ENCODE results near the gene CREBL2. TPM values are rescaled to one million over a fixed set of nuclear protein-coding genes. Genes with fewer than 3 reads are reported as not detected.
A peak's percentile ranks its signal among the peaks of the same experiment; 100 is the strongest.
"Not testable (repeated sequence)": the region's sequence is repeated elsewhere in the genome, so short reads cannot be mapped to it uniquely, and the experiment has no call there.

Gene CREBL2, protein sequence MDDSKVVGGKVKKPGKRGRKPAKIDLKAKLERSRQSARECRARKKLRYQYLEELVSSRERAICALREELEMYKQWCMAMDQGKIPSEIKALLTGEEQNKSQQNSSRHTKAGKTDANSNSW
- polyA plus RNA-seq (2013, experiment 1 of 2; ENCODE audit: insufficient read length), result 18.6 TPM
- 17.9 TPM for polyA plus RNA-seq (2013, experiment 2 of 2; ENCODE audit: insufficient read length)

DNA sequence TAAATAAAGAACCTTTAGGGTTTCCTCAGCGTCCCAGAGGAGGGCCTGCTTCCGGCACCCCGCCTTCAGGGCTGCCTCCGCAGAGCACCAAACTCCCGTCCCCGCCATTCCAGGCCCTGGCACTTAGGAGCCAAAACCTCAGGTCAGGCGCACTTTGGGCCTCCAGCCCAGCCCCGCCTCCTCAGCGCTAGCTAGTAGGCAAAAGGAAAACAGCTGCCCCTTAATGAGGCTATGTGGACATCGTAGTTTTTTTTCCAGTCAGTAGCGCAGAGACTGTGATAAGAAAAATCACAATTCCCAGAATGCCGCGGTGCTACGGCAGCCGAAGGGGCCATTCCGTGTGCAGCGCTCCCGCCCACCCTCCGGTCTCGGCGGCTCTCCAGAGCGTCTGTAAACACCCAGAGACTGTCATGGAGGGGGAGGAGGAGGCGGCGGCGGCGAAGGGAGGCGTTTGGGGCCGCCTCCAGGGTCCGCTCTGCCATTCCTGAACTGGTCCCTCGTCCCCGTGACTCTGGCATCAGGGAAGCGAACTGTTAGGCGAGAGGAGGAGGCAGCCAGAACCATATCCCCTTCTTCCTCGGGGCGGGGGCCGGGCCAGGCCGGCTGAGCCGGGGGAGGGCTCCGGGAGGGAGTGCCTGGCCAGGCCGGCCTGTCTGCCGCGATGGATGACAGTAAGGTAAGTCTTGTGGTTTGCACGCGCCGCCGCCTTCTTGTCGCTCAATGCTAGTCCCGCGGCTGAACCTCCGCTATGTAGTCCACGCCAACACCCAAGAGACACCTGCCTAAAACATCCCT lies at the start of gene CREBL2:
CREBL2 (plus strand) TSS at position 365 of the 795 bp plus-strand sequence; CDS start at position 662, 297 bp downstream.
- DNase-seq, result peak; percentile 95

DNA sequence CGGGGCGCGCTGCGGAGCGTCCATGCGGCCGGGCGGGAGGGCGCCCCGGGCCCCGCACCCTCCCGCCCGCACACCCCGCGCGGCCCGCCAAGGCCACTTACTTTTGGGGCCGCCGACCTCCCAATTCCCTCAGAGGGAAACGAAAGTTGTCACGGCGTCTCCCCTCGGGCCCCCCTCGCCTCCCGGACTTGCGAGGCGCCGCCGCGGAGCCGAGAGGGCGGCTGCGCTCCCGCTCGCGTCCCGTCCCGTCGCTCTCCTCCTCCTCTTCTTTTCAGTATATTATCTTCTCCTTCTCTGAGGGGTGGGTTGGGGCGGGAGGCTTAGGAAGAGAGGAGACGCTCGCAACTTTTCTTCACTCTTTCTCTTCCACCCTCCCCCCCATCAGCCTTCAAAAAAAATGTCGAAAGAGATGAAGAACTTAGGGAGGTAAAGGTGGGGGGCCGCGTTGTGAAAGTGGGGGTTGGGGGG lies 49.6 kb upstream of the CREBL2 start:
- no peak for DNase-seq

DNA sequence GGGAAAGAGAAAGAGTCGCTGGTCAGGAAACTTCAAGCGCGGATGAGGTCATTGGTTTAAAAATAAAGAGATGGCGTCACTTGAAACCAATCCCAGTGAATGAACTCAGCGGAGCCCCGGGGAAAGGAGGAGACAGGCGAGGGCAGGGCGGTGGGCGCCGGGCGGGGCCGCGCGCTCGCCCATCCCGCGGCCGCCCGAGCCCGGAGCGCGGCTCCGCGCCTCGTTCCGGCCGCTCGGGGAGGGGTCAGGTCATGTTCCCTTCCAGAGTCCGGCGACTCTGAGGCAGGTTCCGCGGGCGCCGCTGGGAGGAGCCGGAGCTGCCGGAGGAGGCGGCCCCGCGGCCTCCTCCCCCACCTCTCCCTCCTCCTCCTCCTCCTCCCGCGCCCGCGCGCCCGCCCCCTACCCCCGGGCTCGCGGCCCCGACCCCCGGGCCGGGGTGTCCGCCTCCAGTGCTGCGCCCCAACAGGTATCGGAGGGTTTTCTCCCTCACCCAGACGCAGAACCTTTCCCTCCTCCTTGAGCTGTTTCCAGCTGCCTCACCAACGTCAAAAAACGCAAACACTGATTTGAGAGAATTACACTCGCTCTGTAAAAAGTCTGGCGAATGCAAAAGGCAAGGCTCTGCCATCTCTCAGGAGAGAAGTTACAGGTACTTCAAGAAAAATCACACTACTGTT lies 49.0 kb upstream of the CREBL2 start, which contains the start of gene DUSP16:
DUSP16 (minus strand) TSS at position 279 of the 677 bp plus-strand sequence. CDS start 41,765 bp downstream, outside the sequence.
- DNase-seq, result peak; percentile 93

DNA sequence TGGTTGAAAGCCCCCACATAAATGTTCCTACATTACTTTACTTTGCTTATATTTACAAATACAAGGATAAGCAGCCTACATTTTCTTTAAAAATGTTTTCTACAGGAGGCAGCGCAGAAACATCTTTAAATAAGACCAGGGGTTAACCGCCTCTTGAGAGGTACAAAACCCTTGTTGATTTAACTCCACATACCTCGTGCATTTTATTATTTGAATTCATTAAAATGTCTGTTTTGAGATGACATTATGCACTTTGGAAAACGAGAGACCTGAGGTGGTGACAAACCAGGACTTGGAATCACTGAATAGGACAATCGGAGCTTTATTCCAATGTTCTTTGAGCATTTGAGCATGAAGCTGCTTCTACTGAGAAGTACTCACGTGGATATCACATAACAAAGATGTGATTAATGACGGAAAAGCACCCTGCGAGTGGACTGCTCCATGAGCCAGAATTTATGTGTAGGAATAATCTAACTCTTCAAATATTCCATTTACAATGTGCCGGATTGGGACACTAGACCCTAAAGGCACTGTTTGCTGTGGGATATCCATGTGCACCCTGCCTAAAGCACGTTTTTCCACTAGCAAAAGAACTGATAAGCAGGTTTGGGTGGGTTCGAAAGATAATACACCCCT lies 48.3 kb upstream of the CREBL2 start:
- peak; percentile 19 for DNase-seq

DNA sequence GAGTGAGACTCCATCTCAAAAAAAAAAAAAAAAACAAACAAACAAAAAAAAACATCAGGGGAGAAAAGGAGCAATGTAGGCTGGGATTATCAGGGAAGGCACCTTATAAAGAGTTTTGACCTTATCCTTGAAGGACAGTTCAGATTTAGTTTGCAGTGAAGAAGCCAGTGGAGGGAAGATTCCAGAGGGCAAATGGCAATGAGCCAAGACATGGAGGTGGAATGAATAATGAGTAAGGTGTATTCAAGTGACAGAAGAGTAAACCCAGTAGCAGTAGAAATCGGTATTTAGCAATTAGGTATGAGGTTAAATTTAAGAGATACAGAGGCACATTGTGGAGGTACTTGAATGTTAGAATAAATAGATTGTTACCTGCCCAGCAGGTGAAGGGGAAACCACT lies 46.8 kb upstream of the CREBL2 start:
- no peak for DNase-seq

DNA sequence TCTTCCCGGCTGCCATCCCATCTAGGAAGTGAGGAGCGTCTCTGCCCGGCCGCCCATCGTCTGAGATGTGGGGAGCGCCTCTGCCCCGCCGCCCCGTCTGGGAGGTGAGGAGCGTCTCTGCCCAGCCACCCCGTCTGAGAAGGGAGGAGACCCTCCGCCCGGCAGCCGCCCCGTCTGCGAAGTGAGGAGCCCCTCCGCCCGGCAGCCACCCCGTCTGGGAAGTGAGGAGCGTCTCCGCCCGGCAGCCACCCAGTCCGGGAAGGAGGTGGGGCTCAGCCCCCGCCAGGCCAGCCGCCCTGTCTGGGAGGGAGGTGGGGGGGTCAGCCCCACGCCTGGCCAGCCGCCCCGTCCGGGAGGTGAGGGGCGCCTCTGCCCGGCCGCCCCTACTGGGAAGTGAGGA lies 45.7 kb upstream of the CREBL2 start:
- not testable (repeated sequence) for DNase-seq

DNA sequence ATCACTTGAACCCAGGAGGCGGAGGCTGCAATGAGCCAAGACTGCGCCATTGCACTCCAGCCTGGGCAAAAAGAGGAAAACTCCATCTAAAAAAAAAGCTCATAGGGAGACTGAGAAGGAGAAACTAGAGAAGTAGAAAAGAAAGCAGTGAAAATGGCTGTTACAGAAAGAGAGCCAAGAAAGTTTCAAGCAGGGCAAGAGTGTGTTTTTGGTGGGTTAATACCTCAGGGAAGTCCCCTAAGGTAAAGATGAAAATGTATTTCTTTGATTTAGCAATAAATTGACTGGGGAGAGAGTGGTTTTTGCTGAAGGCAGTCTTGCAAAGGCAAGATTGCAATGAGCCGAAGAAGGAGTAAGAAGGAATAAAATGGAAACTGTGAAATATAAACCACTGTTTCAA lies 39.0 kb upstream of the CREBL2 start:
- no peak for DNase-seq

DNA sequence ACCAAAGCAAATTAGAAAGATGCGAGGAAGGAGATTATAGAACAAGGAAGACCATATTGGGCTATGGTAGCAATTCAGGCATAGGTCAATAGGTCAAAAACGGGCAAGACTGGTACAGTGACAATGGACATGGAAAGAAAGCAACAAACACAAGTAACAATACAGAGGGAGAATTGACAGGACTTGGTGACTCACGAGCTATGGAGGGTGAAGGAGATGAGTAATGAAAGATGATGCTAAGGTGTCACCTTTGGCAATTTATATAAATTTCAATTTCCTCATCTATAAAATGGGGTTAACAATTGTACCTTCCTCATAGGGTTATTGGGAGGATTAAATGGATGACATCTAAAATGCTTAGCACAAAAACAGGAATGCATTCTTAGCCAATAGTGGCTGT lies 33.9 kb upstream of the CREBL2 start:
- DNase-seq, result no peak

DNA sequence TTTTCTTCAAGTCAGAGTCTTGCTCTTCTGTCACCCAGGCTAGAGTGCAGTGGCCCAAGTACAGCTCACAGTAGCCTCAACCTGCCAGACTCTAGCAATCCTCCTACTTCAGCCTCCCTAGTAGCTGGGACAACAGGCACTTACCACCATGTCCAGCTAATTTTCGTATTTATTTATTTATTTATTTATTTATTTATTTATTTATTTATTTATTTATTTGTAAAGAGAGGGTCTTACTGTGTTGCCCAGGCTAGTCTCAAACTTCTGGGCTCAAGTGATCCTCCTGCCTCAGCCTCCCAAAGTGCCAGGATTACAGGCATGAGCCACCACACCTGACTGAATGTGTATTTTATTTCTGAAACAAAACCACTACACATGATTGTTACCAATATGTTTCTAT lies 31.0 kb upstream of the CREBL2 start:
- not testable (repeated sequence) for DNase-seq

DNA sequence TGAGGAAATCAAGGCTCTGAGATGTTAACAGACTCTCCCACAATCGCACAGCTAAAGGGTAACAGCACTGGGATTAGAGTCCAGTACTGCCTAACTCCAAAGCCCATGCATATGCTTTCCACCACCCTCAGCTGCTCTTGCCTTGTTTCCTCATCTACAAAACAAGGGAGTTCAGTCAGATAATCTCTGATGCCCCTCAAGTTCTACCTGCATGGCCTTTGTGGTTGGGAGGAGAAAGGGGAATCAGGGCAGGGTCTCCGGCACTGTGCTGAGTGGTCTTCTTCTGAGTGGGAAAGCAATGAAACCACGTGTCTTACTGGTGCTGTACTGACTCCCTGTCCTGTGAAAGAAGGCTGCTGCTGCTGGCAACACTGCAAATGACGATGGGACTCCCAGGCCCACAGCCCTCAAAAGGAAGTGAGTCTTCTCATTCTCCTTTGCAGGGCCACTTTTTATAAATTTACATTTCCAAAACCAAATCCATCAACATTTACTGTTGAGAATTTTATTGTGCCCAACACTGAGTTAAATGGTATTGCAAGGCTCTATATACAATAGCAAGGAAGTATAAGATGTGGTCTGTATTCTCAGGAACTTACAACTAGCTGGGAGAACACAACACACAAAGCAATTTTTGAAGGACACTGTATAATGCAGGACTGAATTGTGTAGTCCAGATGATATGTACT lies 29.3 kb upstream of the CREBL2 start:
- no peak for DNase-seq

DNA sequence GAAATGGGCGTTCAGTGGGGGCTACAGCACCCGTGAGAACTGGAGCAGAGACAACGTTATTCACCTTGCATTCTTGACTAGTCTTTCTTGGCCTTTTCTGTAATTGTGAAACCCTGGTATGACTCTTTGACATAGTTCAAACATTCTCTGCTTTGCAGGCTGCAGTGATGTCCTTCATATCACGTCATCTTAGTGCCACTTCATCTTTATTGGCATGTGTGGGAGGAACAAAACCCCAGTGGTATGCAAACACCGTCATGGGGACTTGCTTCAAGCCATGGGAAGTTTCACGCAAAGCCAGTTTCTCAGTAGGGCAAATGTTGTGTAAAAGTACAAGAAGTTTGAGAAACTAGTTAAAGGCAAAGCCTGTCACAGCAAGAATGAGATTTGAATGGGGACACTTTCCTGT lies 28.8 kb upstream of the CREBL2 start:
- no peak for DNase-seq

DNA sequence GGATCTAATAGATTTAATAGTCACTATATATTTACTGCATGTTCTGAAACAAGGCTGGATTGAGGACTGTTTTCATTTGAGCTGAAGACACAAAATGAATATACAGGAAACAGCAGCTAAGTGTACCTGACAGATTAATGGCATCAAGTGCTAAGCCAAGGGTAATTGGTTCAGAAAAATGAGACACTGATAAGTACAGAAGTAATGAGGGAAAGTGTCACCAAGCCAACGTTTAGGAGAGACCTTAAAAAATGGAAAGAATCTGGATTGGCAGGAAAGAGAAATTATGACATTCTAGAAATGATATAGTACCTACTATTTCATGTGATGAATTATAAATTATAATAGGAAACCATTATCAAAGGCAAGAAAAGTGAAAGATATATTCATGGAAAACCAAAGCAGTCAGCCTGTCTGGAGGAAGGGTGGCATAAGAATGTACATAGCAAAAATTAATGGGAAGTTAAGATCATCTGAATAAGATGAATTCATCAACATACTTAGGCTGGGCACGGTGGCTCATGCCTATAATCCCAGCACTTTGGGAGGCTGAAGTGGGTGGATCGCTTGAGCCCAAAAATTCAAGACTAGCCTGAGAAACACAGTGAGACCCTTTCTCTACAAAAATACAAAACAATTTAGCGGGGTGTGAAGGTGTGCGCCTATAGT lies 28.0 kb upstream of the CREBL2 start:
- DNase-seq, result no peak

DNA sequence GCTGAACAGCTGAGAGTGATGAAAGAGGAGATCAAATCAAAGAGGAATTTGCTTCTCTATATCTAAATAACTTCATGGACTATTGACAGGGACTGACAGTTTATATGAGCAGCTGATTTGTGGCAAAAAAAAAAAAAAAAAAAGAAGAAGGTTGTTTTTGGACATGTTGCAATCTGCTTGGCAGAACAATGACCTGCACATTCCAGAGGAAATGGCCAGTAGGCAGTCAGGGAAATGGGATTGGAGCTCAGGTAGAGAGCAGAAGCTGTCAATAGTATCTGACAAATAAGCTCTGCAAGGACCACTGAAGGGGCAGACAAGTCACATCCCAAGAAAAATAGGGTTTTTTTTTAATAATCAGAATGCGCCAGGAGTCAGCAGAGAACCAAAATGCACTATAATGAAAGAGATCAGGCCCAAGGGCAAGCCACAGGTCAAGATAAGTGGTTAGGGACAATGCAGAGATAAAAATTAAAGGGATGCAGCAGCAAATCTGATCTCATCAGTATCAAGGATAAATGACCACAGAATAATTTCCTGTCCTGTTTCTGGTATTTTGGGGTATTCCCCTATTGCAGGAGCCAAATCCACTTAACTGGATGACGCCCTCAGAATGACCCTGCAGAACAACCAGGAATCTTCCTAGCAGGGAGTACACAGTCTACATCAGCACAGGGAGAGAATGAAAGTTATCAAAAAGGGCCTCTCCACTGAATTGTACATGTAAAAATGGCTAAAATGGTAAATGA lies 26.4 kb upstream of the CREBL2 start:
- DNase-seq, result no peak

DNA sequence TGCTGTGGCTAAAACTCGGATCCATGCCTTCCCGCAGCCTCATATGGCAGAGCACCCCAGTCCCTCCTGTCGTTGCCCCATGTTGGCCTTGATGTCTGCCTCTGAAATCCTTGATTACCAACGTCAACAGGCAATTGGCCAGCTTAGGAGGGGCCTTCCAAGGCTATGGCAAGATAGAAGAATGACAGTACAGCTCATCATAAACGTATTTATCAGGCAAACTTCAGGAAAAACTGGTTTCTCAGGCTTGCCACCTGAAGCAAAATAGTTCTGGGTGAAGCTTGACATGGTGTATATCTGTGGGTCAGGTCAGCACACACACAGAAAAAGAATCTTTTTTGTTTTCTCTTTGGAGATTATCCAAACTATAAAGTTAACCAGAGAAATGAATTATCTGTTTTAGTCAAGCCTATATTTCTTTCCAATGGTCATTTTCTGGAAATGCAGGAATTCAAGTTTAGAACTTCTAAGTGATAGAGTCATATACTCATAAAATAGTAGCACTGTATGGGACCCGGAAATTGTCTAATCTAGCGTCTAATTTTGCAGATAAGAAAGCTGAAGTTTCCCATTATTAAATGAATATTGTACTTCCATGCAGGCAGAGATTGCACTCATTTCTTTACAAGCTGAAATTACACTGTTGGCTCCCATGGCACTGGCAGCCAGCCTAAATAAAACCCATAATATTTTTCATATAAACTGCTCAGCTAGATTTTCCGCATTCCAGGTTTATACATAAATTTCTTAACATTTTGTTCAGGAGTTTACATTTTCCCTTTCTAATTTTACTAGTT lies 24.6 kb upstream of the CREBL2 start:
- no peak for DNase-seq

DNA sequence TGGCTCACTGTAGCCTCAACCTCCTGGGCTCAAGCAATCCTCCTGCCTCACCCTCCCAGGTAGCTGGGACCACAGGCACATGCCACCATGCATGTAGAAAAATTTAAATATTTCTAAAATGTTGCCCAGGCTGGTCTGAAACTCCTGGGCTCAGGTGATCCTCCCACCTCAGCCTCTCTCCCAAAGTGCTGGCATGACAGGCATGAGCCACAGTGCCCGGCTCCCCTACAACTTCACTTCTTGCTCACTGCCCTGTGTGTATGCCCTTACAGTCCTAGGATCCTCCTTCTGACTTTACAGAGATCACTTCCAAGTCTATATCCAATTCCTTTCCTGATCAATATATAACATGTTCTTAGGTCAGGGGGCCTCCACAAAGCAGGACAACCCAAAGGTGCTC lies 23.8 kb upstream of the CREBL2 start:
- no peak for DNase-seq

DNA sequence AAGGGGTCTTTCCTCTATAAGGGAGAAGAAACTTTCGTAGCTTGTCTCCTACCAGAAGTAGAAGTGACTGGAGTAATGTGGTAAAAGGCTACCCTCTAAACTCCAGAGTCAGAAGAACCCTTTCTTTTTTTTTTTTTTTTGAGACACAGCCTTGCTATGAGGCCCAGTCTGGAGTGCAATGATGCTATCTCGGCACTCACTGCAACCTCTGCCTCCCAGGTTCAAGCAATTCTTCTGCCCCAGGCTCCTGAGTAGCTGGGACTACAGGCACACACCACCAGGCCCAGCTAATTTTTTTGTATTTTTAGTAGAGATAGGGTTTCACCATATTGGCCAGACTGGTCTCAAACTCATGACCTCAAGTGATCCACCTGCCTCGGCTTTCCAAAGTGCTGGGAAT lies 23.2 kb upstream of the CREBL2 start:
- DNase-seq, result not testable (repeated sequence)

DNA sequence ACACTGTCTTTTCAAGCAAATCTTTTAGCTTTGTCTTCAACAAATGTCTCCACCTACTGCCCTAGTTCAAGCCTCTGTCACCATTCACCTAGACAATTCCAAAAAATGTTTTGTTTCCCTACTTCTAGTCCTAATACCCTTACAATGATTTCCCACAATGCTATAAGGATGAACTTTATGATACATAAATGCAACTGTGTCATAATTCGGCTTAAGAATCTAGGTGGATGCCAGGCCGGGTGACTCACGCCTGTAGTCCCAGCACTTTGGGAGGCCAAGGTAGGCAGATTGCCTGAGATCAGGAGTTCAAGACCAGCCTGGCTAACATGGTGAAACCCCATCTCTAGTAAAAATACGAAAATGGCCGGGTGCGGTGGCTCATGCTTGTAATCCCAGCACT lies 20.7 kb upstream of the CREBL2 start:
- no peak for DNase-seq

DNA sequence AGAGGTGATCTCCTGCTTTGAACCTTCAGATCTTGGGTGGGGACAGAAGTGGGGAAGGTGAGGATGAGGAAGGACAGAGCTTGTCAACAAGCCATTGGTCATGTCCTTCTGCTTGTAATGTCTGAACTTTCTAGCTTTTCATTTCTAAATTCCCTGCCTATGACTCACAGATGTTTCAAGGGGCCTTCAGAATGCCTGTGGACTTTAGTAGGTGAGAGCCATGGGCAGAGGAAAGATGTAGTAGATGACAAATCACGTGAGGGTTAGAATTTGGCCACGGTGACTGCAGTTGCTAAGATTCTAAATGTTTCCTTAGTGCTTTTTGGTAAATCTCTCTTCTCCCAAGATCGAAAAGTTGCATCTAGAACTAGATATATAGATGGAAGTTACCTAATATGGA lies 18.7 kb upstream of the CREBL2 start:
- DNase-seq, result peak; percentile 63

DNA sequence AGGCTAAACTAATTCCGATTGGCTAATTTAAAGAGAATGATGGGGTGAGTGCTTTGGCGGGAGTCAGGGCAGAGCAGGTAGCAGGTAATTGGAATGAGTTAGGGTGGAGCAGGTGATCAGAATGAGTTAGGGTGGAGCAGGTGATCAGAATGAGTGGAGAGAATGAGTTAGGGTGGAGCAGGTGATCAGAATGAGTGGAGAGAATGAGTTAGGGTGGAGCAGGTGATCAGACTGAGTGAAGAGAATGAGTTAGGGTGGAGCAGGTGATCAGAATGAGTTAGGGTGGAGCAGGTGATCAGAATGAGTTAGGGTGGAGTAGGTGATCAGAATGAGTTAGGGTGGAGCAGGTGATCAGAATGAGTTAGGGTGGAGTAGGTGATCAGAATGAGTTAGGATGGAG lies 15.7 kb upstream of the CREBL2 start:
- not testable (repeated sequence) for DNase-seq

DNA sequence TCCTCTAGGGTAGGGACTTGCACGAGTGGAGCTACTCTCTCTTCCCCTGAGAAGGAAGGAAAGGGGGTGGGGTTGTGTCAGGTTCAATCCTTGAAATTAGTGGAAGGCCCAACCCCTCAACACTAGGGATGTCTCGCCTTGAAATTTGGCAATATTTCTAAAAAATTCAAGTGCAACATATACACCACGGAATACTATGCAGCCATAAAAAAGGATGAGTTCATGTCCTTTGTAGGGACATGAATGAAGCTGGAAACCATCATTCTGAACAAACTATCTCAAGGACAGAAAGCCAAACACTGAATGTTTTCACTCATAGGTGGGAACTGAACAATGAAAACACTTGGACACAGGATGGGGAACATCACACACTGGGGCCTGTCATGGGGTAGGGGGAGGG lies 15.1 kb upstream of the CREBL2 start:
- DNase-seq, result not testable (repeated sequence)

Data from fibroblast of skin of abdomen (primary cell).